ENCODE measurements around the gene CNST.
"Not testable (repeated sequence)": the region's sequence is repeated elsewhere in the genome, so short reads cannot be mapped to it uniquely, and the experiment has no call there.

Gene CNST

GRCh38 chr1:246631426-246631825, 65.2 kb downstream of the CNST start:
- no peak for DNase-seq

- DNase-seq = no peak
Measured at GRCh38 chr1:246632281-246633168, 66.3 kb downstream of the CNST start.

- not testable (repeated sequence) for DNase-seq
Measured at GRCh38 chr1:246634659-246635058, 68.4 kb downstream of the CNST start.

DNA sequence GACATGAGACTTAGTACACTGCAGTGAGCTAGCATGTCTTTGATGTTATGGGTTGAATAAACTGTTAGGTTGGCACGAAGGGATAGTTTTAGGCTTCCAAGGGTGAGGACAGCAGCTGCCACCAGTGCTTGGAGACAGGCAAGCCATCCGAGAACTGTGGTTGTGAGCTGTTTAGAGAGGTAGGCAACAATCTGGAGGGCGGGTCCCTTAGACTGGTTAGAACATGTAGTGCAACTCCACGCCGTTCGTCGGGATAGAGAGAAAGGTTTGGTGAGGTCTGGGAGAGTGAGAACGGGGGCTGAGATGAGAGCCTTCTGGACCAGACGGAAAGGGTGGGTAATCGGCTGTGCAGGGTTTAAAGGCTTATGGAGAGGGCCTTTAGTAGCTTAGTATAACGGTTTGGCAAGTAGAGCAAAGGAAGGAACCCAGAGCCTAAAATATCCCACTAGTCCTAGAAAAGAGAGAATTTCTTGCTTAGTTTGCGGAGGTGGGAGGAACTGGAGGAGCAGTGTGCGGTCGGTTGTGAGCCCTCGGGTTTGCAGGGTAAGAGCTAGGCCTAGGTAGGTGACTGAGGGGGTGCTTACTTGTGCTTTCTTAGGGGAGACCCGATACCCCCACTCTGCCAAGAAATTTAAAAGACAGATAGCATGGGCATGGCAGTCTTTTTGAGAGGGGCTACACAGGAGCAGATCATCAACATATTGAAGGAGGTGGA, 72.8 kb downstream of the CNST start:
- no peak for DNase-seq

GRCh38 chr1:246639732-246640131, 73.5 kb downstream of the CNST start:
- peak; percentile 14 for DNase-seq

- DNase-seq = no peak
Measured at GRCh38 chr1:246640747-246641146, 74.5 kb downstream of the CNST start.

- DNase-seq = no peak
Measured at GRCh38 chr1:246641394-246641793, 75.1 kb downstream of the CNST start.

- no peak for DNase-seq
Measured at GRCh38 chr1:246642719-246643118, 76.5 kb downstream of the CNST start.

DNA sequence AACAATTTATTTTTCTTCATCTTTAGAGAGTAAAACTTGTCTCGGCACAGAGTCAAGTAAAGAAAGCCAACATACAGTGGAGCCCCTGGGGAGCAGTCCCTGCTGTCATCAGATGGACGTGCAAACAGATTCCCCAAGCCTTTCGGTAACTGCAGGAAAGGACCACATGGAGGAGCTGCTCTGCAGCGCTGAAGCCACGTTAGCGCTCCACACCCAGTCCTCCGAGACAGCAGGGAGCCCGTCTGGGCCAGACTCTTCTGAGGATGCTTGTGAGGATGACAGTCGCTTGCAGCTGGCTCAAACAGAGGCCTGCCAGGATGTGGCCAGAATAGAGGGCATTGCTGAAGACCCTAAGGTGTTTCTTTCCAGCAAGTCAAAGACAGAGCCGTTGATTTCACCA, 80.9 kb downstream of the CNST start:
- DNase-seq = no peak

GRCh38 chr1:246647513-246647912, 81.3 kb downstream of the CNST start:
- DNase-seq = no peak

DNA sequence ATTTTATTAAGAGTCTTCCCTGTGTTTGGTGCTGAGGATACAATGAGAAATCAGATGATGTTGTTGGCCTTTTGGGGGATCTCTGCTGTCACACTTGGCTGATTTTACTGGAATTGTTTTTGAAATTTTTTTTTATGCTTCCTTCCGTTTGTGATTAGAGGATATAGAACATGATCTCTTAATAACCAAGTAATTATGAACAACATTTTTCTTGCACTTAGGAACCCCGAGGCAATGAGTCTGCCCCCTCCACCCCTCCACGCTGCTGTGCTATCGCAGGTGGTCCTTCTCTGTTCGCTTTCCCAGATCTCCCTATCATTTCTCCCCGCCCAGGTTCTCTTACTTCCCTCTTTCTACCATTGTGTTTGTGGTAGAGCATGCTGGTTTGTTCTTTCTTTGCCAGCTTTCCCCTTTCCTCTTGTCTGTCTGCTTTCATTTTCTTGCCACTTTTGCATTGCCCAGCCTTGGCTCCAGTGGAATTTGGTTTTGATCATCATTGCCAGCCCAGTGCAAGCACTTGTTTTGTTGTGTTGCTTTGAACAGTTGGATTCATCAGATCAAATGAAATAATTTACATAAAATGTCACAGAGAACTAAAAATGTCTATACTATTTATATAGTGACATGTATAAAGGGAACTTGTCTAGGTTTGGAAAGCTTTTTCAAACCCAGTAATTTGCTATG, 84.9 kb downstream of the CNST start:
- DNase-seq = peak; percentile 13

GRCh38 chr1:246658567-246658966, 92.3 kb downstream of the CNST start:
- no peak for DNase-seq

DNA sequence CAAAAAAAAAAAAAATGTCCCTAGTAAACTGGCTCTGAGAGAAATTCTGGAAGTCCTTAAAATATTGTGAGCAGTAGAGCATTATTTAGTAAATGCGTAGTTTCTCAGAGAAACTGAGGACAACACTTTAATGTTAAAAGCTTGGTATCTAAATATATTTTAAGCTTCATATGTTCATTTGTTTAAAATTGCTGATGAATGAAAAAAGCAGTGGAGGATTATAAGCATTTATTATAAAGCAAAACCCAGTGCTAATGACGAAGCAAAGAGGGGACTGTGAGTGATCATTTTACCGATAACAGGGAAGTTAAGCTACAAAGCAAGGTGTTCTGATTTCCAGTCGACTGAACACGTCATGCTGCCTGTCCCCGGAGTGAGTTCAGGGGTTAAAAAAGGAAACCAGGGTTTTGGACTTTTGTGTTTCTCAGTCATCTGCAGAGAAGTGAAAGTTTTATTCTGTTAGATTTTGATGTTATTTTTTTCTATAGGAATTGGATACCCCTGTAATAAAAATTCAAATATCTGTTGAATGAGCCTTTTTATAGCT, 93.4 kb downstream of the CNST start:
- no peak for DNase-seq

DNA sequence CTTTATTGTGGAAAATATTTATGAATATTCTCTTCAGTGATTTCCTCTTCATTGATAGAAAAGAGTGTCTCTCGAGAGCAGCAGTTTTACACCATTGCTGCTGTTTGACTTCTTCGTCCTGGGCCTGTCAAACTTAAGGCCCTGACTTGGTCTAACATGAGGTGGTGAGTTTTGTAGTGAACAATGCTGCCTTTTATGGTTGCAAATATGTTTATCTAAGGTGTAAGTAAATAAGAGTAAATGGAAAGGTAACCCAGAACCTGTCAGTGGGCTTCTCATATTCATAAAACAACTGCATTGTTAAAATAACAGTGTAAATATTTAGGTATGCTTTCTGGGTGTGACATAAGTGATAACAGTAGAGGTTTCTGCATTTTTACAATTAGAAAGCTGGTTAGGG, 95.2 kb downstream of the CNST start:
- no peak for DNase-seq

GRCh38 chr1:246667773-246668172, 101.5 kb downstream of the CNST start:
- DNase-seq = no peak

GRCh38 chr1:246669659-246670058, 103.4 kb downstream of the CNST start:
- DNase-seq = no peak

DNA sequence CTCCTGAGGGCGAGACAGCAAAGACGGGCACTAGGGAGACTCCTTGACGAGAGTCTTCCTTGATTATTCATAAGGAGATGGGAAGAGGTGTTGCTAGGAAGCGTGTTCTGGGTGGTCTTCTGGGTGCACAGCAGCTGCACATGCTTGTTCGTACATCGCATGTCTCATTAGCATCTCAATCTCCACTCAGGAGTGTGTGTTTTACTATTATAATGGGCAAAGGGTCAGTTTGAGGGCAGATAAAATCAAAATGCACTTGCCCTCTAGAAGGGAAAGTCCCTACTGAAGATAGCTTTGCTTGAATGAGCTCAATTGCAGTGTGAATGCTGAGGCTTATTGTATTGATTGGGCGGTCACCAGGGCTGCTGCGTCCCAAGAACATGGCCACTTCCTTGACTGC, 107.8 kb downstream of the CNST start:
- no peak for DNase-seq

DNA sequence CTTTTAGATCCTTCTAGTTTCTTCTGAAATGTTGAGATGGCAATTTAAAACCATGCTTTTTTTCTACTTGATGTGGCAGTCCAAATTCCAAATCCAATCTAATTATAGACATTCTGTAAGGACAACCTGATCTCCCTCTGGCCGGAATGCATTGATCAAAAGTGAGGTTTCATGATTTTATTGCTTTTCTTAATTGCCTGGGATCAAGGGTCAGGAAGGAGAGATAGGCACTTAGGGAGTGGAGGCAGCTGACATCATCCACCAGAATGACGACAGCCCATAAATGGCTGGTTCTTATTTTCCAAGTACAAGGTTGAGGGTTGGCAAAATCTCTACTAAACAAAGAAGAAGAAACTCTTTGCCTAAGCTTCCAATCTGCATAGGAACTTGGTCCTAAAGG, 111.6 kb downstream of the CNST start:
- DNase-seq = no peak

GRCh38 chr1:246678816-246679793, 112.8 kb downstream of the CNST start:
- no peak for DNase-seq

GRCh38 chr1:246679794-246680177, 113.5 kb downstream of the CNST start:
- DNase-seq = no peak

GRCh38 chr1:246680190-246680589, 113.9 kb downstream of the CNST start:
- DNase-seq = no peak

- DNase-seq = no peak
Measured at GRCh38 chr1:246680696-246681130, 114.5 kb downstream of the CNST start.
